MCF 10A (cell line): ENCODE measurements around the gene ST8SIA2. TPM values are rescaled to one million over a fixed set of nuclear protein-coding genes. Genes with fewer than 3 reads are reported as not detected.

Experiments used
- BruUV-seq: library from RNA; stranded (reverse); fragments of 400-500 nt; replicated peaks from 2 replicates; lab custom pipeline; 2021; lab: Mats Ljungman, UMichigan
- CTCF ChIA-PET: fragments of 300-600 bp; sonication (Branson Sonifier 250); formaldehyde crosslinking; extraction: SDS; loops from one replicate; lab custom pipeline; 2021; ENCODE audit warnings: antibody characterized with exemption, inconsistent platforms; lab: Yijun Ruan, JAX
- POLR2A ChIA-PET: fragments of 300-600, 350-650 bp; sonication (Branson Sonifier 250); formaldehyde crosslinking; extraction: SDS; loops from one replicate; lab custom pipeline; 2020; ENCODE audit warnings: antibody characterized with exemption, inconsistent platforms; lab: Yijun Ruan, JAX
- DNase-seq: peaks from one replicate; pipeline ENCODE4 v3.0.0-alpha.2; 2018; ENCODE audit not compliant: unreplicated experiment
- H3K27ac Mint-ChIP-seq: one replicate; pipeline ENCODE4 v1.8.0; 2022; ENCODE audit warnings: mild to moderate bottlenecking, low read depth, mixed read lengths; ENCODE audit not compliant: unreplicated experiment
- H3K27me3 Mint-ChIP-seq: one replicate; pipeline ENCODE4 v1.8.0; 2022; ENCODE audit warnings: mixed read lengths; ENCODE audit not compliant: insufficient read depth, unreplicated experiment
- H3K36me3 Mint-ChIP-seq: one replicate; pipeline ENCODE4 v1.8.0; 2022; ENCODE audit warnings: mild to moderate bottlenecking, moderate library complexity, mixed read lengths; ENCODE audit not compliant: insufficient read depth, unreplicated experiment
- H3K4me1 Mint-ChIP-seq: one replicate; pipeline ENCODE4 v1.8.0; 2022; ENCODE audit warnings: mixed read lengths; ENCODE audit not compliant: insufficient read depth, unreplicated experiment
- H3K4me3 Mint-ChIP-seq: one replicate; pipeline ENCODE4 v1.8.0; 2022; ENCODE audit warnings: mild to moderate bottlenecking, moderate library complexity, mixed read lengths; ENCODE audit not compliant: unreplicated experiment
- H3K9me3 Mint-ChIP-seq: one replicate; pipeline ENCODE4 v1.8.0; 2022; ENCODE audit warnings: mixed read lengths; ENCODE audit not compliant: unreplicated experiment
- CTCF ChIP-seq: fragments of 200-600 bp; IDR thresholded peaks from one replicate; pipeline ENCODE4 v1.8.0; 2022; ENCODE audit warnings: antibody characterized with exemption, mild to moderate bottlenecking; ENCODE audit not compliant: unreplicated experiment
- intact Hi-C: fragments of 100-400 bp; cut with micrococcal nuclease; formaldehyde crosslinking; loops from 2 replicates; pipeline ENCODE4 v1.14.1; 2022
- total RNA-seq: library from RNA; stranded (reverse); gene quantifications from 2 replicates; pipeline ENCODE4 v1.2.3, GENCODE V29; 2022

Gene ST8SIA2
- total RNA-seq, 1 experiment from 2014 or later, result not detected

- TF ChIP-seq CTCF, result no peak
- no TSS peak for BruUV-seq
- peaks cover 54% of the 10 kb centered on the region for H3K27me3 Mint-ChIP-seq
- H3K4me3 Mint-ChIP-seq, result no peak overlapping the region
- no peak overlapping the region for H3K27ac Mint-ChIP-seq
- POLR2A ChIA-PET, result no interaction called here
- no peaks in the 10 kb centered on the region for H3K36me3 Mint-ChIP-seq
- intact Hi-C loops, result loop anchor here (10.0 kb wide), 1 partner anchor 335 kb away; no protein-coding TSS in a partner anchor
- peak; percentile 71 for DNase-seq
- H3K9me3 Mint-ChIP-seq, result no peaks in the 10 kb centered on the region
- H3K4me1 Mint-ChIP-seq, result peaks cover 6% of the 10 kb centered on the region
- CTCF ChIA-PET, result no interaction called here
Measured at GRCh38 chr15:92429378-92430068, 35.8 kb downstream of the ST8SIA2 start.

- DNase-seq, result no peak
- Mint-ChIP-seq H3K9me3 (no peaks in the 10 kb centered on the region), H3K36me3 (no peaks in the 10 kb centered on the region), H3K4me3 (no peak overlapping the region), H3K27me3 (peaks cover 57% of the 10 kb centered on the region), H3K27ac (no peak overlapping the region), H3K4me1 (peaks cover 6% of the 10 kb centered on the region)
- TF ChIP-seq CTCF, result no peak
- BruUV-seq, result no TSS peak
- intact Hi-C loops, result no loop called here
- ChIA-PET CTCF (no interaction called here), POLR2A (no interaction called here)
Measured at GRCh38 chr15:92430069-92430440, 36.4 kb downstream of the ST8SIA2 start.

GRCh38 chr15:92435145-92435544 is 41.5 kb downstream of the ST8SIA2 start:
- Mint-ChIP-seq H3K27me3 (peaks cover 57% of the 10 kb centered on the region), H3K27ac (no peak overlapping the region), H3K36me3 (no peaks in the 10 kb centered on the region), H3K4me3 (no peak overlapping the region), H3K4me1 (no peaks in the 10 kb centered on the region), H3K9me3 (no peaks in the 10 kb centered on the region)
- intact Hi-C loops, result no loop called here
- ChIA-PET CTCF (no interaction called here), POLR2A (no interaction called here)
- no peak for DNase-seq
- BruUV-seq, result no TSS peak
- TF ChIP-seq CTCF, result no peak

GRCh38 chr15:92438471-92438870 is 44.8 kb downstream of the ST8SIA2 start:
- intact Hi-C loops, result no loop called here
- no peak overlapping the region for H3K4me3 Mint-ChIP-seq
- peaks cover 30% of the 10 kb centered on the region for H3K27me3 Mint-ChIP-seq
- H3K36me3 Mint-ChIP-seq, result no peaks in the 10 kb centered on the region
- ChIA-PET POLR2A (no interaction called here), CTCF (no interaction called here)
- TF ChIP-seq CTCF, result no peak
- no TSS peak for BruUV-seq
- H3K4me1 Mint-ChIP-seq, result no peaks in the 10 kb centered on the region
- DNase-seq, result no peak
- no peaks in the 10 kb centered on the region for H3K9me3 Mint-ChIP-seq
- no peak overlapping the region for H3K27ac Mint-ChIP-seq
